ENCODE data around the gene GSG1L. TPM values are rescaled to one million over a fixed set of nuclear protein-coding genes. Genes with fewer than 3 reads are reported as not detected.

GSG1L gene
- total RNA-seq, 1 experiment from 2014 or later = not detected

GRCh38 chr16:27787665-27788064 lies 275.8 kb downstream of the GSG1L start:
- CTCF ChIA-PET = no interaction called here
- no TSS peak for BruUV-seq (replicated peaks)
- Mint-ChIP-seq H3K36me3 (ENCODE audit: insufficient read depth, unreplicated experiment) (no peaks in the 10 kb centered on the region), H3K9me3 (ENCODE audit: low read depth, unreplicated experiment) (no peaks in the 10 kb centered on the region), H3K4me1 (ENCODE audit: low read depth, unreplicated experiment) (no peaks in the 10 kb centered on the region), H3K27me3 (ENCODE audit: unreplicated experiment) (peaks cover 25% of the 10 kb centered on the region), H3K4me3 (ENCODE audit: low read depth, unreplicated experiment) (no peak overlapping the region), H3K27ac (ENCODE audit: unreplicated experiment) (no peak overlapping the region)
- TF ChIP-seq, protein P1, sequence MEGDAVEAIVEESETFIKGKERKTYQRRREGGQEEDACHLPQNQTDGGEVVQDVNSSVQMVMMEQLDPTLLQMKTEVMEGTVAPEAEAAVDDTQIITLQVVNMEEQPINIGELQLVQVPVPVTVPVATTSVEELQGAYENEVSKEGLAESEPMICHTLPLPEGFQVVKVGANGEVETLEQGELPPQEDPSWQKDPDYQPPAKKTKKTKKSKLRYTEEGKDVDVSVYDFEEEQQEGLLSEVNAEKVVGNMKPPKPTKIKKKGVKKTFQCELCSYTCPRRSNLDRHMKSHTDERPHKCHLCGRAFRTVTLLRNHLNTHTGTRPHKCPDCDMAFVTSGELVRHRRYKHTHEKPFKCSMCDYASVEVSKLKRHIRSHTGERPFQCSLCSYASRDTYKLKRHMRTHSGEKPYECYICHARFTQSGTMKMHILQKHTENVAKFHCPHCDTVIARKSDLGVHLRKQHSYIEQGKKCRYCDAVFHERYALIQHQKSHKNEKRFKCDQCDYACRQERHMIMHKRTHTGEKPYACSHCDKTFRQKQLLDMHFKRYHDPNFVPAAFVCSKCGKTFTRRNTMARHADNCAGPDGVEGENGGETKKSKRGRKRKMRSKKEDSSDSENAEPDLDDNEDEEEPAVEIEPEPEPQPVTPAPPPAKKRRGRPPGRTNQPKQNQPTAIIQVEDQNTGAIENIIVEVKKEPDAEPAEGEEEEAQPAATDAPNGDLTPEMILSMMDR (IDR thresholded peaks at IDR 0.05; ENCODE audit: unreplicated experiment) = no peak
- no peak for DNase-seq
- intact Hi-C loops (cut with micrococcal nuclease; ENCODE audit: unreplicated experiment) = no loop called here

GRCh38 chr16:27786923-27787625 lies 276.4 kb downstream of the GSG1L start:
- TF ChIP-seq, protein P1 (IDR thresholded peaks at IDR 0.05; ENCODE audit: unreplicated experiment) = no peak
- no peaks in the 10 kb centered on the region for H3K4me1 Mint-ChIP-seq (ENCODE audit: low read depth, unreplicated experiment)
- no peaks in the 10 kb centered on the region for H3K9me3 Mint-ChIP-seq (ENCODE audit: low read depth, unreplicated experiment)
- no peak overlapping the region for H3K27ac Mint-ChIP-seq (ENCODE audit: unreplicated experiment)
- no peak overlapping the region for H3K4me3 Mint-ChIP-seq (ENCODE audit: low read depth, unreplicated experiment)
- peaks cover 19% of the 10 kb centered on the region for H3K27me3 Mint-ChIP-seq (ENCODE audit: unreplicated experiment)
- CTCF ChIA-PET = no interaction called here
- no peak for DNase-seq
- intact Hi-C loops (cut with micrococcal nuclease; ENCODE audit: unreplicated experiment) = no loop called here
- BruUV-seq (replicated peaks) = no TSS peak
- H3K36me3 Mint-ChIP-seq (ENCODE audit: insufficient read depth, unreplicated experiment) = no peaks in the 10 kb centered on the region

- no peaks in the 10 kb centered on the region for H3K9me3 Mint-ChIP-seq (ENCODE audit: low read depth, unreplicated experiment)
- BruUV-seq (replicated peaks) = no TSS peak
- no peak overlapping the region for H3K27ac Mint-ChIP-seq (ENCODE audit: unreplicated experiment)
- no peaks in the 10 kb centered on the region for H3K36me3 Mint-ChIP-seq (ENCODE audit: insufficient read depth, unreplicated experiment)
- CTCF ChIA-PET = interaction anchor here (0.5 kb wide), 1 partner anchor 126 kb away, joined by 3 read pairs; no protein-coding TSS in a partner anchor
- no peaks in the 10 kb centered on the region for H3K4me1 Mint-ChIP-seq (ENCODE audit: low read depth, unreplicated experiment)
- intact Hi-C loops (cut with micrococcal nuclease; ENCODE audit: unreplicated experiment) = no loop called here
- H3K4me3 Mint-ChIP-seq (ENCODE audit: low read depth, unreplicated experiment) = no peak overlapping the region
- TF ChIP-seq, protein P1 (IDR thresholded peaks at IDR 0.05; ENCODE audit: unreplicated experiment) = no peak
- H3K27me3 Mint-ChIP-seq (ENCODE audit: unreplicated experiment) = peaks cover 12% of the 10 kb centered on the region
- DNase-seq = no peak
Measured at GRCh38 chr16:27786221-27786922, 277.1 kb downstream of the GSG1L start.

DNA sequence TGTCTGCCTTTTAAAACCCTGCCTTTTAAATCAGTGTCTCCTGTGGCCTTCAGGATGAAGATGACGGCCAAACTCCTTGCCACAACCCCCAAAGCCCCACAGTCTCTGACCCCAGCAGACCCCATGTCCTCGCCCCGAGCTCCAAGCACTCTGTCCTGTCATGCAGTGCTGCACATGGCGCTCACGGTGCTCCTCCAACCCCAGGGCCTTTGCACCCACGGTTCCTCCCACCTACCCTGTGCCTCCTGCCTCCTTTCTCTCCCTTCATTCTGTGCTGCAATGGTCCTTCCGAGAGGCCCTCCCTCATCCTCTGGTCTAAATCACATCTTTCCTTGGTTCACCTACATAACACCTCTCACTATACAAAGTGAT lies 278.2 kb downstream of the GSG1L start:
- CTCF ChIA-PET = no interaction called here
- no peak overlapping the region for H3K4me3 Mint-ChIP-seq (ENCODE audit: low read depth, unreplicated experiment)
- peaks cover 12% of the 10 kb centered on the region for H3K27me3 Mint-ChIP-seq (ENCODE audit: unreplicated experiment)
- no peaks in the 10 kb centered on the region for H3K36me3 Mint-ChIP-seq (ENCODE audit: insufficient read depth, unreplicated experiment)
- no peaks in the 10 kb centered on the region for H3K4me1 Mint-ChIP-seq (ENCODE audit: low read depth, unreplicated experiment)
- TF ChIP-seq, protein P1 (IDR thresholded peaks at IDR 0.05; ENCODE audit: unreplicated experiment) = no peak
- no peak overlapping the region for H3K27ac Mint-ChIP-seq (ENCODE audit: unreplicated experiment)
- no peaks in the 10 kb centered on the region for H3K9me3 Mint-ChIP-seq (ENCODE audit: low read depth, unreplicated experiment)
- BruUV-seq (replicated peaks) = no TSS peak
- DNase-seq = no peak
- intact Hi-C loops (cut with micrococcal nuclease; ENCODE audit: unreplicated experiment) = no loop called here
